Mesothelial cell of epicardium (in vitro differentiated cells): ENCODE results near the gene ZNF385D. TPM values are rescaled to one million over a fixed set of nuclear protein-coding genes. Genes with fewer than 3 reads are reported as not detected.

Source experiments
- DNase-seq, 2 experiments: peaks; one replicate each; pipeline ENCODE4 v3.0.0; 2021; ENCODE audit warnings: low spot score in 2 of 2; ENCODE audit not compliant: unreplicated experiment in 2 of 2
- H3K27ac Mint-ChIP-seq: 2 replicates; pipeline ENCODE4 v1.8.0; 2021; ENCODE audit warnings: mixed read lengths
- H3K27me3 Mint-ChIP-seq: 2 replicates; pipeline ENCODE4 v1.8.0; 2021; ENCODE audit warnings: low read depth, mixed read lengths
- H3K36me3 Mint-ChIP-seq: 2 replicates; pipeline ENCODE4 v1.8.0; 2021; ENCODE audit warnings: mixed read lengths
- H3K4me1 Mint-ChIP-seq: 2 replicates; pipeline ENCODE4 v1.8.0; 2021; ENCODE audit warnings: mixed read lengths
- H3K4me3 Mint-ChIP-seq: 2 replicates; pipeline ENCODE4 v1.8.0; 2021; ENCODE audit warnings: mild to moderate bottlenecking, moderate library complexity, mixed read lengths
- H3K9me3 Mint-ChIP-seq: 2 replicates; pipeline ENCODE4 v1.8.0; 2021; ENCODE audit warnings: mixed read lengths
- total RNA-seq: library from RNA; stranded (reverse); gene quantifications from 3 replicates; pipeline ENCODE4 v1.2.1, GENCODE V29; 2021
- TF ChIP-seq, protein P1 (sequence below): fragments of 200-600 bp; sonication (generic); IDR thresholded peaks from one replicate; pipeline ENCODE4 v1.5.0; 2021; ENCODE audit warnings: antibody characterized with exemption; ENCODE audit not compliant: unreplicated experiment

Gene ZNF385D
- total RNA-seq, 1 donor from 2014 or later: 3.7 TPM

DNA sequence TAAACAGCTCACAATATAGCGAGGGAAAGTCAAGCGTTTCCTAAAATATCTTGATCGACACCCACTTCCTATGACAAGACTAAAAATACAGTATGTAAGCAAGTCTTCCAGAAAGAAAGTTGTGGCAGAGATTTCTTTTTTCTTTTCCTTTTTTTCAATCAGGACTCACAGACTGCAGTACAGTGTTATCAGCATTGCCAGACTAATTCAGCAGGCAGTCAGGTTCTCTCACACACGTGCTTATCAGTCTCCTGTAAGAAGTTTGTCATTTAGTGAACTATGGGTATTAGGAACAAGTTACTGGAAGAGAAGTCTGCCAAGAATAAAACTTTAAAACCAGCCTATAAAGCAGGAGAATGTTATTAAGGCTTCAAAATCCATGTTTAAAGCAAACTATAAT is 32.8 kb upstream of the ZNF385D start:
- Mint-ChIP-seq H3K4me3 (no peak overlapping the region), H3K36me3 (no peaks in the 10 kb centered on the region), H3K4me1 (peaks cover 7% of the 10 kb centered on the region), H3K27me3 (peaks cover 6% of the 10 kb centered on the region), H3K27ac (no peak overlapping the region), H3K9me3 (no peaks in the 10 kb centered on the region)
- TF ChIP-seq, protein P1, sequence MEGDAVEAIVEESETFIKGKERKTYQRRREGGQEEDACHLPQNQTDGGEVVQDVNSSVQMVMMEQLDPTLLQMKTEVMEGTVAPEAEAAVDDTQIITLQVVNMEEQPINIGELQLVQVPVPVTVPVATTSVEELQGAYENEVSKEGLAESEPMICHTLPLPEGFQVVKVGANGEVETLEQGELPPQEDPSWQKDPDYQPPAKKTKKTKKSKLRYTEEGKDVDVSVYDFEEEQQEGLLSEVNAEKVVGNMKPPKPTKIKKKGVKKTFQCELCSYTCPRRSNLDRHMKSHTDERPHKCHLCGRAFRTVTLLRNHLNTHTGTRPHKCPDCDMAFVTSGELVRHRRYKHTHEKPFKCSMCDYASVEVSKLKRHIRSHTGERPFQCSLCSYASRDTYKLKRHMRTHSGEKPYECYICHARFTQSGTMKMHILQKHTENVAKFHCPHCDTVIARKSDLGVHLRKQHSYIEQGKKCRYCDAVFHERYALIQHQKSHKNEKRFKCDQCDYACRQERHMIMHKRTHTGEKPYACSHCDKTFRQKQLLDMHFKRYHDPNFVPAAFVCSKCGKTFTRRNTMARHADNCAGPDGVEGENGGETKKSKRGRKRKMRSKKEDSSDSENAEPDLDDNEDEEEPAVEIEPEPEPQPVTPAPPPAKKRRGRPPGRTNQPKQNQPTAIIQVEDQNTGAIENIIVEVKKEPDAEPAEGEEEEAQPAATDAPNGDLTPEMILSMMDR: no peak
- DNase-seq: no peak

DNA sequence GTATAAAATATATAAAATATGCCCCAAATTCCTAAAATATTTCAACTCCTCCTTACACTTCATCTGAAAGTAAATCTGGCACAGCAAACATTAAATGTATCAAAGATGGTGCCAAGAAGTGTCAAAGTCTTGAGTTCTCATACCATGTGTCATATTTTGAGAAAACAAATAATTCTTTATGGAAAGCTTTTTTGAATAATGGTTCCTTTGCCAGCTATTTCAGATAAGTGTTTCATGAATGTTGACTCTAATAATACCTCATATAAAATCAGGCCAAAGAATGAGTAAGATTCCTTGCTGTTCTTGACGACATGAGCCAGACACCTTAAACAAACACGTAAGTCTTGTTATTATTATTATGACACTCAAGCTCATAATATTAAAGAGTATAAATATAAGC is 30.3 kb upstream of the ZNF385D start:
- Mint-ChIP-seq H3K27me3 (peaks cover 11% of the 10 kb centered on the region), H3K4me3 (no peak overlapping the region), H3K4me1 (peaks cover 7% of the 10 kb centered on the region), H3K9me3 (no peaks in the 10 kb centered on the region), H3K36me3 (no peaks in the 10 kb centered on the region), H3K27ac (no peak overlapping the region)
- DNase-seq: no peak
- TF ChIP-seq, protein P1: no peak

DNA sequence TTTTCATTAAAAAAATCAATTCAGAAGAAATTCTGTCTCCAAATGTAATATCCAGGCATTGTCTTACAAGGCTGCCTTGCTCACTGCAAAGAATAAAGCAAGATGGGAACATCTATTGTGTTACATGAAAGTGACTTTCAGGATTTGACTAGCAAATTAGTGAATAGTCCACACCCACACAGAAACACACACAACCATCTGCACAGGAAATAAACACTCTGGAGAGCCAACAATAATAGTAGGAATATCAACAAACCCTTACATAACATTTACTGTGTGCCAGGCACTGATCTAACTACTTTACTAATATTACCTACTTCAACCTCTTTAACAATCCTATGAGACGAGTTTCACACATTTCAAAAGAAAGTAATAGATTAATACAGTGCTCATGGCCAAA is 28.9 kb upstream of the ZNF385D start:
- Mint-ChIP-seq H3K36me3 (no peaks in the 10 kb centered on the region), H3K4me1 (peaks cover 7% of the 10 kb centered on the region), H3K27me3 (peaks cover 11% of the 10 kb centered on the region), H3K27ac (no peak overlapping the region), H3K4me3 (no peak overlapping the region), H3K9me3 (no peaks in the 10 kb centered on the region)
- TF ChIP-seq, protein P1: no peak
- no peak for DNase-seq

DNA sequence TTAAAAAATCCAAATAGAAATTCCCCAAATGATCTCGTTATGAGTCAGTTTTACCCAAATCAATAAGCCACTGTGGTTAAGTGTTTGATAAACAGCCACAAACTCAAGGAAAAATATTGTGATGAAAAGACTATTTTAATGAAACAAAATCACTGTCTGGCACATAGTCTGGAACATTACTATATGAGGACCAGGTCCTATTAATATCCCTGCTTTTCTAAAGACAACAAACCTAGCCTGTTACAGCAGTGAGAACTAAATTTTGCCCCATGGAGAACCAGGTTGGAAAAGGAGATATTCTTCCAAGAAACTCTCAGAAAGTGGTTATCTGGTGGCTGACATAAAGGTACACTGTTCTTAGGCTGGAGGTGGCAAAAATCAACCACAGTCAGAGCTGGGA is 27.7 kb upstream of the ZNF385D start:
- no peak overlapping the region for H3K27ac Mint-ChIP-seq
- peaks cover 4% of the 10 kb centered on the region for H3K4me1 Mint-ChIP-seq
- no peak overlapping the region for H3K4me3 Mint-ChIP-seq
- peaks cover 11% of the 10 kb centered on the region for H3K27me3 Mint-ChIP-seq
- TF ChIP-seq, protein P1: no peak
- H3K9me3 Mint-ChIP-seq: no peaks in the 10 kb centered on the region
- DNase-seq: no peak
- no peaks in the 10 kb centered on the region for H3K36me3 Mint-ChIP-seq

DNA sequence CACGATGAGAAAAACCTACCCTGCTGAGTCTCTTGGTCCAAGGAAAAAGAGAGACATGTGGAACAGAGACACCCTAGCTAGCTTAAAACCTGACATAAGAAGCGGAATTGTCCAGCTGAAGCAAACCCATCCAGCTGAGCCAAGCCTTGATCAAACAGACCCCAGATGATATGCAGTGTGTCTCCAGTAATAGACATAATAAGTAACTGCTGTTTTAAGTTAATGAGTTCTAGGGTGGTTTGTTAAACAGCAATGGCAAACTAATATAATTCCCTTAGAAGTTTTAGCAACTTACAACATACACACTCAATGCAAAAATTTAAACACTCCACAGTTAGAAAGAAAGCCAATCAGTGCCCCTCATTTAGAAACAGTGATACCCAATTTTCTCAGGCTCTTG is 26.8 kb upstream of the ZNF385D start:
- no peak for DNase-seq
- Mint-ChIP-seq H3K27ac (no peak overlapping the region), H3K9me3 (no peaks in the 10 kb centered on the region), H3K36me3 (no peaks in the 10 kb centered on the region), H3K27me3 (peaks cover 11% of the 10 kb centered on the region), H3K4me3 (no peak overlapping the region), H3K4me1 (no peaks in the 10 kb centered on the region)
- TF ChIP-seq, protein P1: no peak

DNA sequence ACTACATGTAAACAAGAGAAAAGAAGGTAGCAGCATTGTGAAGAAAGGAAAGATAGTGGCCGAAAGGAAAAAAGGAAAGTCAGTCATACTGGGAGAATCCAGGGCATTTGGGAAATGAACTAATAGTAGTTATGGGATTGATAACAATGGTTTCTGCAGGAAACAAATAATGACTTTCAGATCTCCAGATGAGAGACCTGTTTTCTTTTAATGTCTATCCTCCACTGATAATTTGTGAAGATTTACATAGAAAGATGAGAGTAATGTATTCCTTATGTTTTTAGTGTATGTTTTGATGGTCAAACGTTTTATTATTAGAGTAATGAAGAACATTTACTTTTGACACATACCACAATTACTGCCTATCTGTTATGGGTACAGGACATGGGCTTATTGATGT is 15.0 kb upstream of the ZNF385D start:
- no peak overlapping the region for H3K27ac Mint-ChIP-seq
- DNase-seq: no peak
- peaks cover 4% of the 10 kb centered on the region for H3K9me3 Mint-ChIP-seq
- TF ChIP-seq, protein P1: no peak
- no peaks in the 10 kb centered on the region for H3K4me1 Mint-ChIP-seq
- H3K27me3 Mint-ChIP-seq: peaks cover 13% of the 10 kb centered on the region
- H3K4me3 Mint-ChIP-seq: no peak overlapping the region
- H3K36me3 Mint-ChIP-seq: no peaks in the 10 kb centered on the region
